GM13976 (cell line): ENCODE results near the gene ELL.

Source experiments
- DNase-seq: peaks from one replicate; pipeline ENCODE4 v3.0.0; 2012; ENCODE audit warnings: low spot score
- CTCF ChIP-seq: IDR thresholded peaks from 2 replicates; pipeline ENCODE4 v1.5.1; 2012; ENCODE audit warnings: borderline replicate concordance, mild to moderate bottlenecking; ENCODE audit not compliant: insufficient read depth; ENCODE audit errors: extremely low read depth, missing control alignments, control extremely low read depth
- in situ Hi-C: fragments of 300-500 bp; cut with MboI; formaldehyde crosslinking; loops from one replicate; pipeline ENCODE4 v1.12.0; 2022; ENCODE audit warnings: low sequenced_read_pairs, mixed read lengths, inconsistent platforms; ENCODE audit not compliant: unreplicated experiment

ELL gene

GRCh38 chr19:18426416-18426767, 95.5 kb downstream of the ELL start:
- in situ Hi-C loops, result no loop called here
- no peak for DNase-seq
- TF ChIP-seq CTCF, result no peak

DNA sequence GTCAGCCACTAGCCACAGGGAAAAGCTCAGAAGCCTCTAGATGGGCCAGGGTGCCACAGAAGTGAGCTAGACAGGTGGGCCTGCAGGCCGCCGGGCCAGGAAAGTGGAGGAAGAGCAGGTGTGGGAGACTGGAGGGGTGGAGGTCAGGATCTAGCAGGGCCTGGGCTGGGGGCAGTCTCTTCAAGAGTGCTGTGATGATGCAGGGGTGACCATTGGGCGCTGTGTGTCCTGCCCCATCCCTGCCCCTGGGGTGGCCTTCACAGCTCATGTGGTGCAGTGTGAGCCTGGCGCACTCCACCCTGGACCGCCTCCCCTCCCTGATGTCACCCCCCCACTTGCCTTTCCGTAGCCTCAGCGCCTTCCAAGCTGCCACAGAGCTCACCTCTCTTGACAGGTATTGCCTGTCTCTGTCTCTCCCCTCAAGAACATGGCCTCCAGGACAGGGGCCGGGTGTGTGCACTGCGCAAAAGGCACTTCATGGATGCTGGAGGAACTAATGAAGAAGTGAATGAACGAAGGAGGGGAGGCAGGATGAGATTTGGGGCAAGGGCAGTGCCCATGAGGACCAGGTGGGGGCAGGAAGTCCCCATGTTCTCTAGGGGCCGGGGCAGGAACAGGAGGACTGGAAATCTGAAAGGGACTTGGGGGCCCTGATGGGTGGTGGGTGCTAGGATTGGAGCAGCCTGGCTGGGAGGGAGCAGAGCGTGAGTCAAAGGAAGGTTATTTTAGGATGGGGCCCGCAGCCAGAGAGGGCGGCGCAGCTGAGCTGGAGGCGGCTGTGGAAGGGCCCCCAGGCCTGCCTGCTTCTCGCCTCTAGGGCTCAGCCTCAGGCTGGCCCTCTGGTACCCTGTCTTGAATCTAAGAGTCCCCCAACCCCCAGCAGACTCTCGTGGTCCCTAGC, 96.1 kb downstream of the ELL start:
- in situ Hi-C loops, result no loop called here
- no peak for DNase-seq
- TF ChIP-seq CTCF, result no peak

- TF ChIP-seq CTCF, result no peak
- no peak for DNase-seq
- in situ Hi-C loops, result no loop called here
Observed at GRCh38 chr19:18424890-18425514, 96.9 kb downstream of the ELL start.

GRCh38 chr19:18424122-18424889, 97.6 kb downstream of the ELL start:
- in situ Hi-C loops, result no loop called here

GRCh38 chr19:18423258-18424020, 98.4 kb downstream of the ELL start:
- DNase-seq, result no peak
- TF ChIP-seq CTCF, result no peak
- in situ Hi-C loops, result no loop called here

More at GRCh38 chr19:18424122-18424889, 97.6 kb downstream of the ELL start:
- TF ChIP-seq CTCF, result no peak
- DNase-seq, result no peak
